Gastrocnemius medialis (tissue), 4 donors: ENCODE results near the gene RNU7-1. TPM values are rescaled to one million over a fixed set of nuclear protein-coding genes. Genes with fewer than 3 reads are reported as not detected.

Experiments used
- ATAC-seq, 2 donors: fragments of 150-250 bp; one replicate each; pipeline ENCODE4 v1.9.1; 2016
- DNase-seq, 2 donors: peaks; one replicate each; pipeline ENCODE4 v3.0.0-alpha.2; 2019
- H3K27ac ChIP-seq, 4 donors: fragments of 200-600 bp; sonication (generic); 1 replicate in 1 of 4; 2 replicates in 3 of 4; pipeline ENCODE4 v1.5.1; 2016 to 2018; ENCODE audit warnings: mild to moderate bottlenecking in 2 of 4, moderate library complexity in 1 of 4
- H3K27me3 ChIP-seq, 3 donors: fragments of 200-600 bp; sonication (generic) in 2 of 3; 1 replicate in 1 of 3; 2 replicates in 2 of 3; pipeline versions ENCODE4 v1.5.1 to v1.6.0; 2016 to 2019; ENCODE audit warnings: mild to moderate bottlenecking in 1 of 3, moderate library complexity in 1 of 3
- H3K36me3 ChIP-seq, 2 donors: fragments of 200-600 bp; sonication (generic) in 1 of 2; one replicate each; pipeline ENCODE4 v1.5.1; 2017 to 2018
- H3K4me1 ChIP-seq, 2 donors: fragments of 200-600 bp; sonication (generic) in 1 of 2; one replicate each; pipeline ENCODE4 v1.5.1; 2016 to 2017; ENCODE audit warnings: mild to moderate bottlenecking in 2 of 2
- H3K4me3 ChIP-seq, 4 donors: fragments of 200-600 bp; sonication (generic) in 3 of 4; 1 replicate in 1 of 4; 2 replicates in 3 of 4; pipeline ENCODE4 v1.5.1; 2016 to 2019; ENCODE audit warnings: mild to moderate bottlenecking in 2 of 4
- H3K9me3 ChIP-seq, 3 donors: fragments of 200-600 bp; sonication (generic) in 2 of 3; 1 replicate in 1 of 3; 2 replicates in 2 of 3; pipeline ENCODE4 v1.5.1; 2016 to 2019
- POLR2A ChIP-seq, 2 donors: fragments of 450-650 bp; IDR thresholded peaks; one replicate each; pipeline ENCODE4 v1.6.1; 2017; ENCODE audit warnings: antibody characterized with exemption in 2 of 2, mild to moderate bottlenecking in 2 of 2, moderate library complexity in 2 of 2
- in situ Hi-C, 4 donors: fragments of 200-750 bp; cut with MboI; loops; one replicate each; pipeline versions ENCODE4 v1.15.0 to v1.8.0; 2017; ENCODE audit warnings: low sequenced_read_pairs in 4 of 4
- intact Hi-C: fragments of 100-400 bp; cut with DNase I; formaldehyde crosslinking; loops from one replicate; pipeline ENCODE4 v1.15.1; 2023; ENCODE audit warnings: low total_unique reads
- total RNA-seq, 4 donors: library from RNA; depleted of rRNA; stranded (reverse); fragments of >200 nt; gene quantifications; one replicate each; pipeline versions ENCODE4 v1.1.0 to v1.2.3, GENCODE V29; 2016
- TF ChIP-seq, protein P1 (sequence below), 5 experiments: fragments of 450-650 bp in 3 of 5; fragments of 200-600 bp in 2 of 5; sonication (generic) in 2 of 5; IDR thresholded peaks in 4 of 5; conservative IDR thresholded peaks in 1 of 5; 1 replicate in 4 of 5; 2 replicates in 1 of 5; pipeline ENCODE4 v1.5.1; 2016 to 2019; ENCODE audit warnings: antibody characterized with exemption in 5 of 5, mild to moderate bottlenecking in 3 of 5, moderate library complexity in 3 of 5

Gene RNU7-1
- total RNA-seq, 4 donors from 2014 or later, result not detected

- no peak for TF ChIP-seq POLR2A (IDR thresholded peaks at IDR 0.05)
- TF ChIP-seq, protein P1, sequence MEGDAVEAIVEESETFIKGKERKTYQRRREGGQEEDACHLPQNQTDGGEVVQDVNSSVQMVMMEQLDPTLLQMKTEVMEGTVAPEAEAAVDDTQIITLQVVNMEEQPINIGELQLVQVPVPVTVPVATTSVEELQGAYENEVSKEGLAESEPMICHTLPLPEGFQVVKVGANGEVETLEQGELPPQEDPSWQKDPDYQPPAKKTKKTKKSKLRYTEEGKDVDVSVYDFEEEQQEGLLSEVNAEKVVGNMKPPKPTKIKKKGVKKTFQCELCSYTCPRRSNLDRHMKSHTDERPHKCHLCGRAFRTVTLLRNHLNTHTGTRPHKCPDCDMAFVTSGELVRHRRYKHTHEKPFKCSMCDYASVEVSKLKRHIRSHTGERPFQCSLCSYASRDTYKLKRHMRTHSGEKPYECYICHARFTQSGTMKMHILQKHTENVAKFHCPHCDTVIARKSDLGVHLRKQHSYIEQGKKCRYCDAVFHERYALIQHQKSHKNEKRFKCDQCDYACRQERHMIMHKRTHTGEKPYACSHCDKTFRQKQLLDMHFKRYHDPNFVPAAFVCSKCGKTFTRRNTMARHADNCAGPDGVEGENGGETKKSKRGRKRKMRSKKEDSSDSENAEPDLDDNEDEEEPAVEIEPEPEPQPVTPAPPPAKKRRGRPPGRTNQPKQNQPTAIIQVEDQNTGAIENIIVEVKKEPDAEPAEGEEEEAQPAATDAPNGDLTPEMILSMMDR (IDR thresholded peaks at IDR 0.05 in 4 of 5, conservative IDR thresholded peaks at IDR 0.05 in 1 of 5), result no peak
- ATAC-seq (no peak), DNase-seq (peak in 1 of 2 donors; percentile 11)
- no peak overlapping the region for H3K4me3 ChIP-seq
- peaks cover 0 to 2% of the 10 kb centered on the region in 2 donors for H3K36me3 ChIP-seq
- no peaks in the 10 kb centered on the region for H3K27me3 ChIP-seq
- no peaks in the 10 kb centered on the region for H3K9me3 ChIP-seq
- peaks cover 17 to 24% of the 10 kb centered on the region in 2 donors for H3K4me1 ChIP-seq
- in situ Hi-C loops (no loop called here), intact Hi-C loops (loop anchor here (5.0 kb wide), 2 partner anchors 88 to 147 kb away; partner anchors contain the start of genes C1RL and SPSB2)
- peak overlapping the region; percentile 43 to 81 (median 70) for H3K27ac ChIP-seq
These were observed 16.4 kb downstream of the RNU7-1 start for GRCh38 chr12:6959805-6960592.

GRCh38 chr12:6960593-6961277 is 17.1 kb downstream of the RNU7-1 start:
- H3K36me3 ChIP-seq, result peaks cover 0 to 9% of the 10 kb centered on the region in 2 donors
- H3K4me3 ChIP-seq, result peak overlapping the region; percentile 16 to 42 (median 24)
- TF ChIP-seq POLR2A (IDR thresholded peaks at IDR 0.05), result no peak
- TF ChIP-seq, protein P1 (IDR thresholded peaks at IDR 0.05 in 4 of 5, conservative IDR thresholded peaks at IDR 0.05 in 1 of 5), result peak in 1 of 5 experiments; percentile 9
- ATAC-seq (peak; percentile 11 to 24), DNase-seq (peak in 1 of 2 donors; percentile 29)
- H3K4me1 ChIP-seq, result peaks cover 17 to 24% of the 10 kb centered on the region in 2 donors
- H3K9me3 ChIP-seq, result no peaks in the 10 kb centered on the region
- peak overlapping the region; percentile 56 to 81 (median 76) for H3K27ac ChIP-seq
- in situ Hi-C loops (no loop called here), intact Hi-C loops (loop anchor here (1.0 to 5.0 kb wide), 3 partner anchors 16 to 147 kb away; partner anchors contain the start of genes C12orf57, C1RL and SPSB2)
- H3K27me3 ChIP-seq, result no peaks in the 10 kb centered on the region

- peaks cover 0 to 15% of the 10 kb centered on the region in 2 donors for H3K36me3 ChIP-seq
- H3K27ac ChIP-seq, result peak overlapping the region; percentile 56 to 81 (median 76)
- peaks cover 17 to 24% of the 10 kb centered on the region in 2 donors for H3K4me1 ChIP-seq
- ATAC-seq (peak; percentile 70 to 71), DNase-seq (peak in 1 of 2 donors; percentile 74)
- in situ Hi-C loops, result no loop called here
- no peaks in the 10 kb centered on the region for H3K27me3 ChIP-seq
- TF ChIP-seq, protein P1 (IDR thresholded peaks at IDR 0.05 in 4 of 5, conservative IDR thresholded peaks at IDR 0.05 in 1 of 5), result no peak
- TF ChIP-seq POLR2A (IDR thresholded peaks at IDR 0.05), result peak; percentile 15 to 39
- H3K4me3 ChIP-seq, result peak overlapping the region; percentile 16 to 42 (median 24)
- no peaks in the 10 kb centered on the region for H3K9me3 ChIP-seq
- intact Hi-C loops, result loop anchor here (1.0 to 5.0 kb wide), 3 partner anchors 17 to 146 kb away; partner anchors contain the start of genes C12orf57, C1RL and SPSB2
These were observed 17.7 kb downstream of the RNU7-1 start for GRCh38 chr12:6961278-6961694.

GRCh38 chr12:6961695-6962284 is 18.2 kb downstream of the RNU7-1 start:
- DNase-seq, result peak in 1 of 2 donors; percentile 57
- TF ChIP-seq, protein P1 (IDR thresholded peaks at IDR 0.05 in 4 of 5, conservative IDR thresholded peaks at IDR 0.05 in 1 of 5), result peak in 3 of 5 experiments; percentile 22 to 37 (median 30)
- no peak for TF ChIP-seq POLR2A (IDR thresholded peaks at IDR 0.05)
- intact Hi-C loops (loop anchor here (1.0 to 5.0 kb wide), 3 partner anchors 17 to 146 kb away; partner anchors contain the start of genes C12orf57, C1RL and SPSB2), in situ Hi-C loops (no loop called here)
- Histone ChIP-seq H3K27ac (peak overlapping the region; percentile 56 to 81 (median 76)), H3K36me3 (peaks cover 0 to 20% of the 10 kb centered on the region in 2 donors), H3K4me3 (peak overlapping the region; percentile 16 to 42 (median 24)), H3K4me1 (peaks cover 17 to 24% of the 10 kb centered on the region in 2 donors), H3K27me3 (no peaks in the 10 kb centered on the region), H3K9me3 (no peaks in the 10 kb centered on the region)
- peak; percentile 21 to 27 for ATAC-seq
